Measurements from ENCODE around the gene C15orf62.

- TF ChIP-seq CTCF (IDR thresholded peaks at IDR 0.05) (no peak), POLR2A (IDR thresholded peaks at IDR 0.05) (no peak)
Measured at GRCh38 chr15:40773902-40774301, 4.1 kb downstream of the C15orf62 start.

All from heart left ventricle (tissue), 13 donors.